Suppressor macrophage treated with lipopolysaccharide for 1 hour (primary cell): ENCODE measurements around the gene CRKL.
A peak's percentile ranks its signal among the peaks of the same experiment; 100 is the strongest.

ENCODE experiments used
- DNase-seq, 3 donors: peaks; one replicate each; pipeline ENCODE4 v3.0.0-alpha.2; 2020 to 2022

CRKL gene

GRCh38 chr22:20952544-20953341 is 35.5 kb downstream of the CRKL start:
- no peak for DNase-seq

- no peak for DNase-seq
Measured at GRCh38 chr22:20953342-20953608, 36.1 kb downstream of the CRKL start.

DNA sequence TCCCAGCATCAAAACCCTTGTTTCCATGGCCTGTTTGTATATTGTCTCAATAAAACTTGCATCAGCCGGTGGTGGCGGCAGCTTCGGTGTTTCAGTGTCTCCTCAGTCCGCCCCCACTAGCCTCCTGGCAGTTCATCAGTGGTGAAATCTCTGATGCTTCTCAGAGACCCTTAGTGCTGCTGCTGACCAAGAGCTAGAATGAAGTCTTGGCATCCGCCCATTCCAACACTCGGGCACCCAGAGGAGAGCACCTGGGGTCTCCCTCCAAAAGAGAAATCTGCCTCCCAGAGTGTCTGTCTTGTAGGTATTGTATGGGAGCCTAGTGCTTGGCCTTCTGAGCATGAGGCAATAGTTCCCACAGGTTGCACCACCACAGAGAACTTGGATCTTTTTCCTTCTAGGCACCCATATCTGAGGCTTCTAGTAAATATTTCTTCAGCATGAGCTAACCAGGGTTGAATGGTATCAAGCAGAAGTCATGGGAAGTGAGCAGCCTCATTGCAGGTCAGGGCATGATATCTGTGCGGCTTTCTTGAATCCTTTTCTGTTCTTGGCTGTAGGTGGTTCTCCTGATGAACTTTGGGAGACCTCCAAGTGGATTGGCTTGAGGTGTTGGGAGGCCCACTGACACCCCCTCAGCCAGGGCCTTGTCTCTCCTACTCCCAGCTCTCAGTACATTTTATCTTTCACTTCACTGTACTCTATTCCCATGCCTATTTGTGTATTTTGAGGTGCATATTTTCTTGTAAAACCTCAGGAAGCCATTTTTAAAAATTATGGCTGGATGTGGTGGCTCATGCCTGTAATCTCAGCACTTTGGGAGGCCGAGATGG is 36.7 kb downstream of the CRKL start:
- DNase-seq = peak in 1 of 3 donors; percentile 15

DNA sequence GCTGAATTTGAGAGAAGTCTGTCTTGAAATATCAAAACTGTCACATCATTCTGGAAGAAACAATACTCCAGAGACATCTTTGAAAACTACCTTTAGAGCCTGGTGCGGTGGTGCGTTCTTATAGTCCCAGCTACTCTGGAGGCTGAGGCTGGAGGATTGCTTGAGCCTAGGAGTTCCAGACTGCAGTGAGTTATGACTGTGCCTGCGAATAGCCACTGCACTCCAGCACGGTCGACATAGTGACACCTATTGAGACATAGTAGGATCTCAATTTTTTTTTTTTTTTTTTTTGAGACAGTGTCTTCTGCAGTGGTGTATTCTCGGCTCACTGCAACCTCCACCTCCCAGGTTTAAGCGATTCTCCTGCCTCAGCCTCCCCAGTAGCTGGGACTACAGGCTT is 38.3 kb downstream of the CRKL start:
- no peak for DNase-seq

- peak; percentile 19 to 39 (median 33) for DNase-seq
Measured at GRCh38 chr22:20956258-20957101, 39.3 kb downstream of the CRKL start.

GRCh38 chr22:20957102-20957682 is 40.0 kb downstream of the CRKL start:
- DNase-seq = peak; percentile 37 to 69 (median 54)

- DNase-seq = peak; percentile 52 to 69 (median 52)
Measured at GRCh38 chr22:20957683-20958431, 40.6 kb downstream of the CRKL start.

DNA sequence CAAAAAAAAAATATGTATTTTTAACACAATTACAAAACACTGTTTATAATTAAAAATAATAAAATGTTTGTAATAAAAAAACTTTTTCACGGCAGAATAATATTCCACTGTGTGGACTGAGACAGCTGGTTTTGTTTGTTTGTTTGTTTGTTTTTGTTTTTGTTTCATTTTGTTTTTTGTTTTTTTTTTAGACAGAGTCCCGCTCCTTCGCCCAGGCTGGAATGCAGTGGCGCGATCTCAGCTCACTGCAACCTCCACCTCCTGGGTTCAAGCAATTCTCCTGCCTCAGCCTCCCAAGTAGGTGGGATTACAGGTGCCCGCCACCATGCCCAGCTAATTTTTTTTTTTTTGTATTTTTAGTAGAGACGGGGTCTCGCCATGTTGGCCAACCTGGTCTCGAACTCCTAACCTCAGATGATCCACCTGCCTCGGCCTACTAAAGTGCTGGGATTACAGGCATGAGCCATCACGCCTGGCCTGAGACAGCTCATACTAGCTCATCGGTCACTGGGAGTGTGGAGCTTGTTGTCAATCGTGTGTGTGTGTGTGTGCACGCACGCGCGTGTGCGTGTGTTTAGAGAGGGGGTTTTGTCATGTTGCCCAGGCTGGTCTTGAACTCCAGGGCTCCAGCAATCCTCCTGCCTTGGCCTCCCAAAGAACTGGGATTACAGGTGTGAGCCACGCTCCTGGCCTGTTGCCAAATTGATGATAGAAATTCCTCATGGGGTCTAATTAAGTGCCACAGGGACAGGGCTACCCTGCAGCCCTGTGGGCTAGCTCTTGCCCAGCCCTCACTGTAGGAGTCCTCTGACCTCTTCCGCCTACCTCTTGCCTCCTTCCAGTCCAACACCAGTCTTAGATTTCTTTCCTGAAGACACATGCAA is 42.6 kb downstream of the CRKL start:
- DNase-seq = no peak

DNA sequence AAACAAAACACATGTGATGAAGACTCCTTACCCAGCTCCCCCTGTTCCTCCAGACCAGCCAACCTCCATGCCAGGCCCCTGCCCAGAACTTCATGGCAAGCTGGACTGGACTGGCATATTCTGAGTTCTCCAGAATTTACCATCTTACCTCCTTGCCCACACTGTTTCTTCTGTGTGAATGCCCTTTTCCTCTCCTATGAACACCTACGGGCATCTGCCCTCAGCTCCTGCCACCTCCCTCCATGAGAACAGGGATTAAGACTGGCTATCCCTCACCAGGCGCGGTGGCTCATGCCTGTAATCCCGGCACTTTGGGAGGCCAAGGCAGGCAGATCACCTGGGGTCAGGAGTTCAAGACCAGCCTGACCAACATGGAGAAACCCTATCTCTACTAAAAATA is 43.4 kb downstream of the CRKL start:
- no peak for DNase-seq

GRCh38 chr22:20962491-20962945 is 45.3 kb downstream of the CRKL start:
- no peak for DNase-seq

DNA sequence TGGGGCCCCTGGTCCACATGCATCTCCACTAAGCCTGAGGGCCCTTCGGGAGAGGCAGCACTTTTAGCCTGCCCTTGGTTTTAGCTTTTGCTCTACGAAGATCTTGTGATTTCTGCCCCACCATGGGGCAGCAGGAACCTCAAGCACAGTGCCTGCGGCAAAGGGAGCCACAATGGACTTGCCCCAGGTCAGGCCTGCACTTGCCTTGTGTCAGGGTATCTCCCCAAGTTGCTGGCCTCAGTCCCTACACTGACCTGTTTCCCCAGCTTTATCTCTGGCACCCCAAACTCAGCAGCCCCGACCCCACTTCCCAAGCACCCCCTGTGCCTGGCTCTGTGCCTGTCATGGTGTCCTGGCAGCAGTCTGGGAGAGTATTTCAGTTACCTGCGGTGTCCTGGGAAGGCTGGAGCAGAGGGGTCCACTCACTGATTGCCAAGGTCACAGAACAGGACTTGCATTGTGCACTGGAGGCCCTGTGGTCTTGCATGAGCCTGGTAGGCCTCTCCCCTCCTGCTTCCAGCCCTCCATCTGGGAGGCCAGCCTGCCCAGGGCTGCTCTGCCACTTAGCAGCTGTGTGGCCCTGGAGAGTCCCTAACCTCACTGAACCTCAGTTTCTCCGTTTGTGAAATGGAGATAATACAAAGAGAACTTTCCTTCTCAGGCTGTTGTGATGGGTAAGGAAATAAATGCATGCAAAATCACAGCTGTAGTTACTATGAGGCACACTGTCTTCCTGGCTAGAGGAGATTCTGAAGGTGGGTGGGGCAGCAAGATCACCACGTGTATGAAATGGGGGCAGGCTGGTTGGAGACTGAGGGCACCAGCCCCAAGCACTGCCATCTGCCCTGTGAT is 46.2 kb downstream of the CRKL start:
- DNase-seq = no peak

DNA sequence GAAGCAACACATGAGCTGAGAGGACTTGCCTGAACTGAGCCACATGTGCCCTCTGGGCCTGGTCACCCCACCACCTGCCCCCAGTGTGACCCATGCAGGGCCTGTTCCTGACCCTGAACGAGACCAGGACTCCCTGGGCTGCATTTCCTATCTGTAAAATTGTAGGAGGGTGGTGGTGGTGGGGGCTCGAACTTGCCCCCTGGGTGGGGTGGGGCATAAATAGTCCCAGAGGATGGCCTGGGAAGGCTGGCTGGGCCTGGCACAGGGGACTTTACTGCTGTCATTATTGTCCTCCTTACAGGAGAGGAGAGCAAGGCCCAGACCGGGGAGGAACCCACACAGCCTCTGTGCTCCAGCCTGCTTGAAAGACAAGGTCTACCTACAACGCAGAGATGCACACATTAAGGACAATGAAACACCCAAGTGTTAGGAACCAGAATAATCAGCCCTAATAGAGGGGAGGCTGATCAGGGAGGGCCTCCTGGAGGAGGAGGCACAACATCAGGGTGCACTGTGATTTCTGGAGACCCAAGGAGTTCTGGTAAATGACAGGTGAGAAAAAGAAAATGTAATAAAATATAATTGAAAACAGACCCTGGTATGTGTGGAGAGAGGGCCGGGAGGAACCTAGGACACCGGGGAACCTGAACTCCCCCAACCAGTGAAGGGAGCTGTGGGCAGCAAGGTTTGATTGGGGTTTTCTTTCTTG is 47.0 kb downstream of the CRKL start:
- no peak for DNase-seq

DNA sequence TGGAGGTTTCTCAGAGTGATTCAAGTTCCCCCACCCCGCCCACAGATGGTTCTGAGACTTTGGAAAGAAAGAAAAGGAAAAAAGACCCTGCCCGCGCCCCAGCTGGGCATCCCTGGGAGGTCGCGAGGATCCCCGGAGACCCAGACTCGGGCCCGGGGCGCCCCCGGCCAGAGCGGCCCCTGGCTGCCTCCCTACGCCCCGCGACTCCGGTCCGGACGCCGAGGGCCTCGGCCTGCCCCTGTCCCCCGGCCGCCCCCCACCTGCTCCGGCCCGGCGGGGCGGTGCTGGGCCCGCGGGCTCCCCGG is 47.5 kb downstream of the CRKL start:
- DNase-seq = peak in 2 of 3 donors; percentile 17 to 40

GRCh38 chr22:20965104-20965887 is 48.1 kb downstream of the CRKL start:
- no peak for DNase-seq

DNA sequence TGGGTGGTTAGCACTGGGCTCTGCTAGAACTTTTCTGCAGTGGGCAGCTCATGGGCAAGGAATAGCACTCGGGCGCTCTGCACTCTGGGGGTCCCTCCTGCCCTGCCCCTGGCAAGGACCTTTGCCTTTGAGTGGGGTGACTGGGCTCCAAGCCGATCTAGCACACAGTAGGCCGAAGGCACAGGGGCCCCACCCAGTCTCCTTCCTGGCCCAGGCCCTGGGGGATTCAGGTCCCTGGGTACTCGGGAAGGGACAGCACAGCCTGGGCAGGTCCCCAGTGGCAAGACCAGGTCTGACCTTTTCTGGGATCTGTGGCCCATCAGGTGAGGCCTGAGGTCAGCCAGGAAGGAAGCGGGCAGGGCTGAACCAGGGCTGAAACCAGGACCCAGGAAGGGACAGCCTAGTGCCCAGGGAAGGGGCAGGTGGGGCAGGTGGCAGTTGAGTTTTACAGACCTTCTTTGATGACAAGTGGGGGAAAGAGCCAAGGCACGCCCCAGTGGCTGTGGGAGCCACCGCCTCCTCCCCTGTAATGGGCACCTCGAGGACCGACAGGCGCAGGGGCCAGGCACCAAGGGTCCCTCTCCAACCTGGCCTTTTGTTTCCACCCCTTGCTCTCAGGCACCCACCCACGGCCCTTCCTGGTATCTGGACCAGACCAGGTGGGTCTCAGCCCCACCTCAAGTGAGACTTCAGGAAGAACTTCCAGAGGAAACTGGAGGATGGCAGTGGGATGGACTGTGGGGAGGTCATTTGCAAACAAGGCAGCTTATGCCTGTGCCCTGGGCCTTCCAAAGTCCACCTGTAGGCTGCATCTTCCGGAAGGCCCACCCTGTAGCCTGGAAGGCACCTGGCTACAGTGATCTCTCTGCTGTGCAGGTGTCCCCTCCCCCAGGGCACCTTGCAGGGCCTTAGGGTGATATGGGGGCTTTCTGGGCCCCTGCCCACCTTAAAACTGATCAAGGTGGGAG is 49.0 kb downstream of the CRKL start:
- DNase-seq = no peak

GRCh38 chr22:20966883-20967696 is 49.9 kb downstream of the CRKL start, which contains the start of gene AIFM3:
TSS of gene AIFM3 (plus strand) at chr22:20967255. CDS start at chr22:20967945, 690 bp downstream.
- peak in 1 of 3 donors; percentile 21 for DNase-seq
